WTC11 (cell line): ENCODE measurements around the gene PSTK. TPM values are rescaled to one million over a fixed set of nuclear protein-coding genes. Genes with fewer than 3 reads are reported as not detected.

Experiments
- ATAC-seq: fragments of 200-7000 bp; cut with Tn5 transposase; 2 replicates; pipeline ENCODE4 v1.10.0; 2021; ENCODE audit warnings: mild to moderate bottlenecking, moderate library complexity
- CTCF ChIA-PET: fragments of 300-600 bp; sonication (Branson Sonifier 250); formaldehyde crosslinking; loops from one replicate; lab custom pipeline; 2021; ENCODE audit warnings: antibody characterized with exemption; lab: Charles Lee
- POLR2A ChIA-PET: fragments of 350-600 bp; sonication (Branson Sonifier 250); formaldehyde crosslinking; loops from one replicate; lab custom pipeline; 2021; ENCODE audit warnings: antibody characterized with exemption; lab: Charles Lee
- DNase-seq: peaks from one replicate; pipeline ENCODE4 v3.0.0; 2021; ENCODE audit warnings: low spot score
- H3K27ac Mint-ChIP-seq: 2 replicates; pipeline ENCODE4 v1.8.0; 2021; ENCODE audit warnings: mixed read lengths
- H3K27me3 Mint-ChIP-seq: 2 replicates; pipeline ENCODE4 v1.8.0; 2021; ENCODE audit warnings: low read depth, mild to moderate bottlenecking, moderate library complexity, mixed read lengths
- H3K36me3 Mint-ChIP-seq: 2 replicates; pipeline ENCODE4 v1.8.0; 2021; ENCODE audit warnings: mixed read lengths
- H3K4me1 Mint-ChIP-seq: 2 replicates; pipeline ENCODE4 v1.8.0; 2022; ENCODE audit warnings: mixed read lengths
- H3K4me3 Mint-ChIP-seq: 2 replicates; pipeline ENCODE4 v1.8.0; 2021; ENCODE audit warnings: mild to moderate bottlenecking, moderate library complexity, mixed read lengths
- H3K9me3 Mint-ChIP-seq: 2 replicates; pipeline ENCODE4 v1.8.0; 2021; ENCODE audit warnings: mixed read lengths
- ATF3 ChIP-seq: sonication (generic); formaldehyde crosslinking; conservative IDR thresholded peaks from 2 replicates; pipeline ENCODE4 v1.8.1; 2022; ENCODE audit warnings: mild to moderate bottlenecking, missing genetic modification reagents
- FOXP4 ChIP-seq: sonication (generic); formaldehyde crosslinking; IDR thresholded peaks from 2 replicates; pipeline ENCODE4 v1.8.0; 2022; ENCODE audit warnings: mild to moderate bottlenecking, missing genetic modification reagents
- HMGA2 ChIP-seq: fragments of 250-450 bp; sonication (Bioruptor Pico); IDR thresholded peaks from 2 replicates; pipeline ENCODE4 v1.4.0; 2021; ENCODE audit warnings: mild to moderate bottlenecking, moderate library complexity
- IRF2 ChIP-seq: sonication (generic); formaldehyde crosslinking; IDR thresholded peaks from 2 replicates; pipeline ENCODE4 v1.8.0; 2022; ENCODE audit warnings: low read depth, missing genetic modification reagents, borderline replicate concordance
- NR2C2 ChIP-seq: sonication (generic); formaldehyde crosslinking; IDR thresholded peaks from 2 replicates; pipeline ENCODE4 v1.8.0; 2022; ENCODE audit warnings: mild to moderate bottlenecking, missing genetic modification reagents
- OVOL2 ChIP-seq: fragments of 250-450 bp; sonication (Bioruptor Pico); IDR thresholded peaks from 2 replicates; pipeline ENCODE4 v1.9.0; 2021; ENCODE audit warnings: mild to moderate bottlenecking, borderline replicate concordance
- PRDM15 ChIP-seq: sonication (generic); formaldehyde crosslinking; IDR thresholded peaks from 2 replicates; pipeline ENCODE4 v1.8.0; 2022; ENCODE audit warnings: missing genetic modification reagents
- SP1 ChIP-seq: sonication (generic); formaldehyde crosslinking; conservative IDR thresholded peaks from 2 replicates; pipeline ENCODE4 v1.8.1; 2022; ENCODE audit warnings: missing genetic modification reagents
- TEAD4 ChIP-seq: sonication (generic); formaldehyde crosslinking; IDR thresholded peaks from 2 replicates; pipeline ENCODE4 v1.8.0; 2022; ENCODE audit warnings: mild to moderate bottlenecking, missing genetic modification reagents
- ZMAT4 ChIP-seq: fragments of 250-450 bp; sonication (Bioruptor Pico); IDR thresholded peaks from 2 replicates; pipeline ENCODE4 v1.9.0; 2021; ENCODE audit warnings: mild to moderate bottlenecking
- ZNF121 ChIP-seq: sonication (generic); formaldehyde crosslinking; IDR thresholded peaks from 2 replicates; pipeline ENCODE4 v1.8.0; 2023; ENCODE audit warnings: missing genetic modification reagents
- ZNF232 ChIP-seq: sonication (generic); formaldehyde crosslinking; IDR thresholded peaks from 2 replicates; pipeline ENCODE4 v1.8.0; 2022; ENCODE audit warnings: mild to moderate bottlenecking, missing genetic modification reagents
- ZNF671 ChIP-seq: fragments of 250-450 bp; sonication (Bioruptor Pico); IDR thresholded peaks from 2 replicates; pipeline ENCODE4 v1.8.0; 2021; ENCODE audit warnings: mild to moderate bottlenecking
- total RNA-seq: library from RNA; stranded (reverse); gene quantifications from 3 replicates; pipeline ENCODE4 v1.2.3, GENCODE V29; 2021
- TF ChIP-seq, protein P1 (sequence below): sonication (generic); formaldehyde crosslinking; IDR thresholded peaks from 2 replicates; pipeline ENCODE4 v1.8.1; 2022; ENCODE audit warnings: mild to moderate bottlenecking, missing genetic modification reagents, moderate library complexity, borderline replicate concordance
- TF ChIP-seq, protein P2 (sequence below): fragments of 250-450 bp; sonication (Bioruptor Pico); IDR thresholded peaks from 2 replicates; pipeline ENCODE4 v1.8.0; 2021; ENCODE audit warnings: mild to moderate bottlenecking
- TF ChIP-seq, protein P3 (sequence below): fragments of 250-450 bp; sonication (Bioruptor Pico); IDR thresholded peaks from 2 replicates; pipeline ENCODE4 v1.9.0; 2021; ENCODE audit warnings: moderate library complexity, mild to moderate bottlenecking, inconsistent platforms, borderline replicate concordance
- TF ChIP-seq, protein P4 (sequence below): fragments of 200-600 bp; IDR thresholded peaks from 2 replicates; pipeline ENCODE4 v1.8.0; 2022; ENCODE audit warnings: antibody characterized with exemption

Gene PSTK
- total RNA-seq, 1 experiment from 2014 or later, result 4.0 TPM

DNA sequence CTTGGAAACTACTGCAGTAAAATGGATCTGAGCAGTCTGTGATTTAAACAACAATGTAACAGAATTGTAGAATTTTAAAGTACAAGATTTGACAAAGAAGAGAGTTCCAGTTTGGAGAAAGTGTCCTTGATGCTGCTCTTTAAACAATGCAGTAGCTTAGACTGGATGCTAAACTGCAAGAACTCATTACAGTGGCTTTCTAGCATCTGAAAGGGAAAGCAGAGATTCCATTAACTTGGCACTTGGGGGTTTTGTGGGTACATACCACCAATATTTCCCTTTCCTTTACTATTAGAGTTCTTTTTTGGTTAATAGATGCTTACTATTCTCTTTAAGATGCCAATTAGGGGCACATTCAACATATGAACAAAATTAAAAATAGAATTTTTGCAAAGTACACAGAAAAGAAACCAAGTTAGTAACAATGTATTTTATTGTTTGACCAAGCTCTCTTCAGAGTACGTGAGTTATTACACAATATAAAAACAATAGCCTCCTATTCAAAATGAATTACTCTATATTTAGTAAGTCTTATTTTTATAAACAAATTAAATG lies 11.9 kb downstream of the PSTK start:
- ATAC-seq, result no peak
- Mint-ChIP-seq H3K4me3 (no peak overlapping the region), H3K9me3 (no peaks in the 10 kb centered on the region), H3K27me3 (no peaks in the 10 kb centered on the region), H3K27ac (no peak overlapping the region), H3K4me1 (no peaks in the 10 kb centered on the region), H3K36me3 (peaks cover 21% of the 10 kb centered on the region)
- no peak for TF ChIP-seq TEAD4 (CRISPR knock-in tag)
- TF ChIP-seq ZNF121 (CRISPR knock-in tag), result no peak
- TF ChIP-seq, protein P1, sequence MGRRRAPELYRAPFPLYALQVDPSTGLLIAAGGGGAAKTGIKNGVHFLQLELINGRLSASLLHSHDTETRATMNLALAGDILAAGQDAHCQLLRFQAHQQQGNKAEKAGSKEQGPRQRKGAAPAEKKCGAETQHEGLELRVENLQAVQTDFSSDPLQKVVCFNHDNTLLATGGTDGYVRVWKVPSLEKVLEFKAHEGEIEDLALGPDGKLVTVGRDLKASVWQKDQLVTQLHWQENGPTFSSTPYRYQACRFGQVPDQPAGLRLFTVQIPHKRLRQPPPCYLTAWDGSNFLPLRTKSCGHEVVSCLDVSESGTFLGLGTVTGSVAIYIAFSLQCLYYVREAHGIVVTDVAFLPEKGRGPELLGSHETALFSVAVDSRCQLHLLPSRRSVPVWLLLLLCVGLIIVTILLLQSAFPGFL (CRISPR knock-in tag), result no peak
- CTCF ChIA-PET, result no interaction called here
- POLR2A ChIA-PET, result no interaction called here
- DNase-seq, result no peak

- Mint-ChIP-seq H3K4me3 (no peak overlapping the region), H3K4me1 (no peaks in the 10 kb centered on the region), H3K9me3 (no peaks in the 10 kb centered on the region), H3K27ac (no peak overlapping the region), H3K36me3 (peaks cover 23% of the 10 kb centered on the region), H3K27me3 (no peaks in the 10 kb centered on the region)
- ChIA-PET CTCF (no interaction called here), POLR2A (no interaction called here)
- DNase-seq (no peak), ATAC-seq (no peak)
- no peak for TF ChIP-seq SP1 (CRISPR knock-in tag)
- no peak for TF ChIP-seq IRF2 (CRISPR knock-in tag)
- TF ChIP-seq, protein P2, sequence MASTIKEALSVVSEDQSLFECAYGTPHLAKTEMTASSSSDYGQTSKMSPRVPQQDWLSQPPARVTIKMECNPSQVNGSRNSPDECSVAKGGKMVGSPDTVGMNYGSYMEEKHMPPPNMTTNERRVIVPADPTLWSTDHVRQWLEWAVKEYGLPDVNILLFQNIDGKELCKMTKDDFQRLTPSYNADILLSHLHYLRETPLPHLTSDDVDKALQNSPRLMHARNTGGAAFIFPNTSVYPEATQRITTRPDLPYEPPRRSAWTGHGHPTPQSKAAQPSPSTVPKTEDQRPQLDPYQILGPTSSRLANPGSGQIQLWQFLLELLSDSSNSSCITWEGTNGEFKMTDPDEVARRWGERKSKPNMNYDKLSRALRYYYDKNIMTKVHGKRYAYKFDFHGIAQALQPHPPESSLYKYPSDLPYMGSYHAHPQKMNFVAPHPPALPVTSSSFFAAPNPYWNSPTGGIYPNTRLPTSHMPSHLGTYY (CRISPR knock-in tag), result no peak
- TF ChIP-seq, protein P3, sequence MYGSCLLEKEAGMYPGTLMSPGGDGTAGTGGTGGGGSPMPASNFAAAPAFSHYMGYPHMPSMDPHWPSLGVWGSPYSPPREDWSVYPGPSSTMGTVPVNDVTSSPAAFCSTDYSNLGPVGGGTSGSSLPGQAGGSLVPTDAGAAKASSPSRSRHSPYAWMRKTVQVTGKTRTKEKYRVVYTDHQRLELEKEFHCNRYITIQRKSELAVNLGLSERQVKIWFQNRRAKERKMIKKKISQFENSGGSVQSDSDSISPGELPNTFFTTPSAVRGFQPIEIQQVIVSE (CRISPR knock-in tag), result no peak
- TF ChIP-seq TEAD4 (CRISPR knock-in tag), result no peak
- no peak for TF ChIP-seq OVOL2 (CRISPR knock-in tag)
- no peak for TF ChIP-seq ZNF121 (CRISPR knock-in tag)
- no peak for TF ChIP-seq NR2C2 (CRISPR knock-in tag)
Observed at GRCh38 chr10:122993797-122994336, 13.7 kb downstream of the PSTK start.

DNA sequence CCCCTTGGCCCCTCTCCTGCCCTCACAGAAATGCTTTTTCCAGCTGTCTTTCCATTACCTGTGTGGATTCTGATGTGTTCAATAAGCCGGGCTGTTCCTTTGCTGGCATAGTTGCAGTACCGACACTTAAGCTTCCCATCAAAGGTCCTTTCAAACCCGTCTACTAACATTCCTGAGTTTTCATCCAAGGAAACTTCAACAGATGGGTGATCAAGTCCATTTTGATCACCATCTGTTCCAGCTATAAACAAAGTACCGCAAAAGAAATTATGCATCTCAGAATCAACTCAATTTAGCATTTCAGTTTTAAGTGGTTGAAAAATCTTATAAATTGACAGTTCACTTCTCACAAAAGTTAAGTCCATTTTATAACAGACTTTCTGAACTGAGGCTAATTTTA lies 15.7 kb downstream of the PSTK start:
- ATAC-seq, result no peak
- DNase-seq, result no peak
- Mint-ChIP-seq H3K36me3 (peaks cover 23% of the 10 kb centered on the region), H3K4me1 (peaks cover 11% of the 10 kb centered on the region), H3K27me3 (no peaks in the 10 kb centered on the region), H3K27ac (no peak overlapping the region), H3K4me3 (no peak overlapping the region), H3K9me3 (no peaks in the 10 kb centered on the region)
- ChIA-PET CTCF (no interaction called here), POLR2A (no interaction called here)
- TF ChIP-seq HMGA2 (CRISPR knock-in tag) (no peak), ZNF232 (CRISPR knock-in tag) (no peak), ZMAT4 (CRISPR knock-in tag) (no peak), TEAD4 (CRISPR knock-in tag) (no peak), ATF3 (CRISPR knock-in tag) (no peak), FOXP4 (CRISPR knock-in tag) (no peak), ZNF671 (CRISPR knock-in tag) (no peak), NR2C2 (CRISPR knock-in tag) (no peak), PRDM15 (CRISPR knock-in tag) (no peak)
- TF ChIP-seq, protein P4, sequence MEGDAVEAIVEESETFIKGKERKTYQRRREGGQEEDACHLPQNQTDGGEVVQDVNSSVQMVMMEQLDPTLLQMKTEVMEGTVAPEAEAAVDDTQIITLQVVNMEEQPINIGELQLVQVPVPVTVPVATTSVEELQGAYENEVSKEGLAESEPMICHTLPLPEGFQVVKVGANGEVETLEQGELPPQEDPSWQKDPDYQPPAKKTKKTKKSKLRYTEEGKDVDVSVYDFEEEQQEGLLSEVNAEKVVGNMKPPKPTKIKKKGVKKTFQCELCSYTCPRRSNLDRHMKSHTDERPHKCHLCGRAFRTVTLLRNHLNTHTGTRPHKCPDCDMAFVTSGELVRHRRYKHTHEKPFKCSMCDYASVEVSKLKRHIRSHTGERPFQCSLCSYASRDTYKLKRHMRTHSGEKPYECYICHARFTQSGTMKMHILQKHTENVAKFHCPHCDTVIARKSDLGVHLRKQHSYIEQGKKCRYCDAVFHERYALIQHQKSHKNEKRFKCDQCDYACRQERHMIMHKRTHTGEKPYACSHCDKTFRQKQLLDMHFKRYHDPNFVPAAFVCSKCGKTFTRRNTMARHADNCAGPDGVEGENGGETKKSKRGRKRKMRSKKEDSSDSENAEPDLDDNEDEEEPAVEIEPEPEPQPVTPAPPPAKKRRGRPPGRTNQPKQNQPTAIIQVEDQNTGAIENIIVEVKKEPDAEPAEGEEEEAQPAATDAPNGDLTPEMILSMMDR, result no peak
